Medulla oblongata (tissue), 1 donor: ENCODE results near the gene MXD1.
"Not testable (repeated sequence)": the region's sequence is repeated elsewhere in the genome, so short reads cannot be mapped to it uniquely, and the experiment has no call there.

Experiments
- DNase-seq: peaks from one replicate; pipeline ENCODE4 v3.0.0-alpha.2; 2015; ENCODE audit errors: extremely low spot score

The MXD1 gene

DNA sequence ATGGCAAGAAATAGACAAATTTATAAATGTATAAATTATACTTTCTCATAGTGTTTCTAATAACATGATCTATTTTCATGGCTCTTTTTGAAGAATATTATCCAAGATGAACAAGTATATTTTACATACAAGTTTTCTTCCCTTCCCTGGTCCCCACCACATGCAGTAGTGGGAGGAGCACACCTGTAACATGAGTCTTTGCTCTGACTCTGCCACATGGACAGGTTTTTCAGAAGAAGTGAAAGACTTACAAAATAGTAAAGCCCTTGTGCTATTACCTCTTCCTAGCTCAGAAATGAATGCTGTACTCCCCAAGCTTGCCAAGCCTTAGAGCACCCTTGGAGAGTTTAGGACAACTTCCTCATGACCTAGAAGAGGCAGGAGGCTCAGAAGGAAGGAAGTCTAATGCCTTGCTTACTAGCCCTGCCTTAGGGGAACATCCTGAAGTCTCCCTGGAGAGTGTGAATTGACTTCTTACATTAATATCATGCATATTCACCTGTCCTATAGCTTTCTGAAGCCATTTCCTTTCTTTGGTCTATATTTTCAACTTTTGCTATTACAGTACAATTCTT, 18.4 kb downstream of the MXD1 start:
- no peak for DNase-seq

DNA sequence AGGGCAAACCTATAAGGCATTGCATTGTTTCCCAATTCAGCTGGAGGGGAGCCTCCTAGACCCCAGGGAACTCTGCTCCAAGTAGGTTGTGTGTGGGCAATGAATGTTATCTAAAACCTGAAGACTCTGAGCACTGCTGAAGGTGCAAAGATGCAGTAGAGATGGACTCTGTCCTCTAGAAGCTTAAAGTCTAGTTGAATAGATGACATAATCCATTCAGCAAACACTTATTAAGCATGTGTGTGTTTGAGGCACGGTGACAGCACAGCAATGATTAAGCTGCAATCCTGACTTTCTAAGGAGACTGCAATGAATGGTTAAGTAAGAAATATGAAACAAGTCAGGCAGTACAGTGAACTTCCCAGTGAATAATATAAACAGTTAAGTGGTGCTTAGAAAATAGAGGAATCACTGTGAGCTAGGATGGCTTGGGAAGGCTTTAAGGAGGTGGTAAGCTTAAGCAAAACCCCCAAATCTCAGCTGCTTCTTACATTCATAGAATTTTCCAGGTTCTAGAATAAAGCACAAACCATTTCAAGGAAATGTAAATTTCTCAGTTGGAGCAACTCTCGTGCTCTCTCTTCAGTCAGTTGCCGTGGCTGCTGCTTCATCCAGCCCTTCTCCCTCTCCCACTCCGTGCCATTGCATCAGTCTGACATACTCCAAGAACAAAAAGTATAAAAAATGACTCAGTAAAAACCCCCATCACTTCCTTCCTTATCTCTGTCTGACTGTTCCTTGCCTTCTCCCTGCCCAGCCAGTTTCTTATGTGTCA, 19.1 kb downstream of the MXD1 start:
- DNase-seq = no peak

DNA sequence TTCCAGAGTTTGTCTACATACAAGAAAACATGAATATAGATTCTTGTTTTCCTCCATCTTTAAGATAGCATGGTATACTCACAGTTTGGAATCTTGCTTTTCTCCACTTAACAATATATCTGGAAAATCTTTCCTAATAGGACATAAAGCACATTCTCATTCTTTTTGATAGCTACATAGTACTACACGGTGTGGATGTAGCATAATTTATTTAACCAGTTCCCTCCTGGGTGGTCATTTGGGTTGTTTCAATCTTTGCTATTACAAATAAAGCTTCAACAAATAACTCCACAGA, 19.7 kb downstream of the MXD1 start:
- no peak for DNase-seq

DNA sequence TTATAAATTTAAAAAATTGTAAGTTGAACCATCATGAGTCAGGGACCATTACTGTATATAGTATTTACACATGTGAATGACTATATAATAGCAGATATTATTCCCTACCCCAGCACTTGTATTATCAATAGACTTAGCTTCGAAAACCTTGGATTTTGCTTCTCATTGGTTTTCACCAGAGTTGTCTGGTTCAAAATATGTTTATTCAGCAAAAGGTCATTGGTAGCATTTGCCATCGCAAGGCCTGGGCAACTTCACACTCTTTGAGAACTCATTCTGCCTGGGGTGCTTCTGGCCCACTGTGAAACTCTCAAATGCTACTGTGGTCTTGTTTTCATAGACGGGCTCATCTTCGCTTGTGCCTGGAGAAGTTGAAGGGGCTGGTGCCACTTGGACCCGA, 20.1 kb downstream of the MXD1 start:
- no peak for DNase-seq

DNA sequence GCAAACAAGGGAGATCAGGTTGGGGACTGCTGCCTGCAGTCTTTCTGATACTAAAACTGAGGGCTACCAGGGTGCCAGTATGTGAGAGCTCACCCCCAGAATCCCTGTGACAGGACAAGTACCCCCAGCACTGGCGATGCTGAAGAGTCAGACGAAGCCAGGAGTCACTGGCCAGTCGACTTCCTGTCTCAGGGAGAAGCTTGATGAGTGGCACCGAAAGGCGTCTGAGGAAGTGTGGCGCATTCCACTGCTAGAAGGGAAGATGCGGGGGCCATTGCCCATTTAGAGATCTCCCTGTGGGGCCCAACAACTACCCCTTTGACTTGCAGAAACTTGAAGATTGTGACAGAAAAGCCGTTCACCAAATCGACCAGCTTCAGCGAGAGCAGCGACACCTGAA, 22.0 kb downstream of the MXD1 start:
- no peak for DNase-seq

DNA sequence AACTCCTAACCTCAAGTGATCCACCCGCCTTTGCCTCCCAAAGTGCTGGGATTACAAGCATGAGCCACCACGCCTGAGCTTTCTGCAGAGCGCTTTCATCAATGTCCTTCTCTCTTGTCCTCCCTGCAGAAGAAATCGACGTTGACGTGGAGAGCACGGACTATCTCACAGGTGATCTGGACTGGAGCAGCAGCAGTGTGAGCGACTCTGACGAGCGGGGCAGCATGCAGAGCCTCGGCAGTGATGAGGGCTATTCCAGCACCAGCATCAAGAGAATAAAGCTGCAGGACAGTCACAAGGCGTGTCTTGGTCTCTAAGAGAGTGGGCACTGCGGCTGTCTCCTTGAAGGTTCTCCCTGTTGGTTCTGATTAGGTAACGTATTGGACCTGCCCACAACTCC, 23.1 kb downstream of the MXD1 start:
- no peak for DNase-seq

DNA sequence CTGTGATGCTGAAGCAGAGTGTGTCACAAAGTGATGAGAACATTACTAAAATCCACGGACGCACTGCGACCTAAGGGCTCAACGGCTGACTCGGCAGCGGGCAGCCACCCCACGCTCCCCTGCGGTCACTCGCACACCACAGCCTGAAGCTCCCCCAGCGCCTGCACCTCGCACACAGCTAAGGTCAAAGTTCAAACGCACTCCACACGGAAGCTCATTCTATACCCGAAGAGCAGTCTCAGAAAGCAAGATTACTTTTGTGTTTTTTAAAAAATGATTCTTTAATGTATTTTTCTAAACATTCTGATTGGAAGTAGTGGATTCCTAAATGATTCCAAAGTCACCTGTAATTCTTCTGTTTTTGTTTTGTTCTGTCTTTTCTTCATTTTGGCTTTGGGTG, 24.8 kb downstream of the MXD1 start:
- no peak for DNase-seq

DNA sequence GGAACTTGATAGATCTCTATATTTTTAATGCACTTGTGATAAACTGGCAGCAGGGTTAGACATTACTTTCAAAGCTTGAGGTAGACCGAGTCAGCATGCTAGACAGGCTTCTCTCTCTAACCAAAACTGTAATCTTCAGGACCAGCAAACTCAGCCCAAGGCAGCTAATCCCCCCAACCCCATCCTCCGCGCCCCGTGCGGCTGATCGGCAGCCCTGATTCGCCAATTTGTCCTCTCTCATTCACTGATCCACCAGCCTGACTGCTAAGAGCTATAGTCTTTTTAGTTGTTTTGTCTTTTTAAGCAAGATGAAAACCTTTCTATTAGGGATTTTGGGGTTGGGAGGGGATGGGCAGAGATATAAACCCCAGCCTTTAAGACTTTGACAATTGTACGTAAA, 25.8 kb downstream of the MXD1 start:
- no peak for DNase-seq

DNA sequence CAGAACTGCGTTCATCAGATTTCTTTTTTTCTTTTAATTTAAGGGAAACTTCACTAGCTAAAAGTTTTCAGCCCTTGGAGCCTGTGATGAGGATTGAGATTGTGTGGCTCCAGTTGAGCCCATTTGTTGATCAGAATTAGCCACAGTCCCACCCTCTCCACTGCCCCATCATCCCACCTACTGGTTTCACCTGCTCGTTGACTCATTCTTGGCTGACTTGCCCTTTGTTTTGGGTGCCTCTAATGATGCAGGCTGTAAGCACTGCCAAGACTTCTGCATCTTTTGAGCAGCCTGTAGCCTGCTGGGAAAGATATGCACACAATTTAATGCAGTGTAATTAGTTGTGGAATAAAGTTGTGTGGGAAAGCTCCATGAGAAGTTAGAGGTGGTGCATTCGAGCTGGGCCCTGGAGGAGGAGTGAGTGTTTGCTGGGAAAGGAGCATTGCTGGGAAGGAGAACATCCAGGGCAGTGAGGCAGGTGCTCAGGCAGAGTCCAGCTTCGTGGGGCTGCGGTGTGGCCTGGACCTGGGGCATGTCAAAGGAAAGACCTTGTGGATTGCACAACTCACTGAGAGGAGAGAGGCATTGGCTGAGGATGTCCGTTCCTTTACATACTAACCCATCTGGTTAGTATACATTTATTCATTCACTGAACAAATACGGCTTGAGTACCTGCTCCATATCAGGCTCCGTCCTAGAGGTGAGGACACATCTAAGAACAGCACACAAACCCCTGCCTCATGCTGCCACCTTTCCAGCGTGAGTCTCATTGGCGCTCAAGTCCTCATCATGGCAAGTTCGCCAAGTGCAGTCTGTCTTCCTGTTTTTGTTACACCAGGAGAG, 28.3 kb downstream of the MXD1 start:
- no peak for DNase-seq

DNA sequence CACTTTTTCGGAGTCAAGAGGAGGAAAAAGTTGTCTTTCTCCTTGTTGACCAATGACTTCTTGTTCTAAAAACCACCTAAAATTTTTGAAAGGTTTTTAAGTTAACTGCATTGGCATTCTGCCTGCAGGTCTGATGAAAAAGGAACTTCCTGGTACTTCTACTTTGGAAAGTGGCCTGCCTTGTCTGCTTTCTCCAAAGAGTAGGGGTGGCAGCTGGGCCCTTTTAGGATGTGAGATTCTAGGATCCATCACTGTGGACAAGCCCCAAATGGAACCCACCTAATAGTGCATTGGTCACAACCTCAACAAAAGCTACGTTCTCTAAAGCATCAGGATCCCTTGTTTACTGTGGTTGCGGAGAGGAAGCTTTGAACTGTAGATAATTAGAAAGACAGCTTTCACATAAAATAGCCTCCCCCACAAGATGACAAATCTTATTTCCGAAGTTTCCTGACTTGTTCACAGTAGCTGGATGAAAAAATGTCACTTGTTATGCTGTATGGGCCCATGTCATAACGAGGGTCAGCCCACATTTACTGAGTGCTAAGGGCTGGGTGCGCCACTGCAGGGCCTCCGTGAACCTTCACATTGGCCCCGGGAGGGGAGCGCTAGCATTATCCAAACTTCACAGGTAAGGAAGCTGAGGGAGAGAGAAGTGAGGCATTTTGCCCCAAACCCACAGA, 29.1 kb downstream of the MXD1 start:
- DNase-seq = no peak

DNA sequence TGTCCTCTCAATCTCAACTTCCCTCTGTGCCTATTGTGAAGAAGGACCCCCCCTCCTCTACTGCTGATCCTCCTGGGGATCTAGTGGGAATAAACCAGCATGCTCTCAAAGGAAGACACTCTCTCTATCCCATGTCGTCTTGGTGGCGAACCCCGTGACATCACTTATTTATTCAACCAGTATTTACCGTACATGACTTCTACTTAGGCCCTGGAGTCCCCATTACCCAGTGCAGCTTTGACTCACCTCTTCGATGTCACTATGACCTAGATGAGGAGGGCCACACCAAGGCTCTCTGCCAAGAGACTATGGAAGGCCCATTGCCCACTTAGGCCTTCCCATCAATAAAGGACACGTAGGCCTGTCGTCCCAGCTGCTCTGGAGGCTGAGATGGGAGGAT, 29.8 kb downstream of the MXD1 start:
- DNase-seq = no peak

DNA sequence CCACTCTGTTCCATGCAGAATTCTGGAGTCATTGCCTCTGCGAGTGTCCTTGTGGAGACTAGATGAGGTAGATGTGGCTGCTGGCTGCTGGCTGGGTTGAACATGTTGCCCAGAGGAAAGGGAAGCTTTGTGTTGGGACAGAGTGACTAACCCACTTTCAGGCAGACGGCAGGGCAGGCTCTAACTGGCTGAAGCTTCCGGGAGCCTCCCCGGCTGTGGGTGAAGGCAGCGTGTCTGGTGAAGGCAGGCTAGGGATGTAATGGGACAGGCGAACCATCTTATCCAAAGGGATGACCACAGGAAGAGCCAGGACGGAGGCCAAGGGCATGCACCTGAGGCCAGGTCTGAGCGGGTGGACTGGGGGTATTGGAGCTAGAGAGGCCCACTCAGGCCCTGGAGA, 30.5 kb downstream of the MXD1 start:
- DNase-seq = no peak

DNA sequence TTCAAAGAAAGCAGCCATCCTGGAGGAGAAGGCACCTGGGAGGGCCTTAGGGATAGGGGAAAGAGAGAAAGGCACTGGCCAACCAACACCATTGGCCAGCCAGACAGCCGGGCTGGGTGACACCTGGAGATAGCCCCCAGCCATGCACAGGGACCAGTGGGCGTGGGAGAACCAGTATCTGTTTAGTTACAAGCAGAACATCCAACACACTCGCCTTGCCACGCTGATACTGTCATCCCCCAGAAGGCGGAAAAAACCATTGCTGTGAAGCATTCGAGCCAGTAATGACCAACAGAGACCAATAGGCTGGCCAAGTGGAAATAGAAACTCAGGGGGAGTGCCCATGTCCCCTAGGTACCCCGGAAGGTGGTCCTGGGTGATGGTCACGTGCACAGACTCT, 31.0 kb downstream of the MXD1 start:
- no peak for DNase-seq

DNA sequence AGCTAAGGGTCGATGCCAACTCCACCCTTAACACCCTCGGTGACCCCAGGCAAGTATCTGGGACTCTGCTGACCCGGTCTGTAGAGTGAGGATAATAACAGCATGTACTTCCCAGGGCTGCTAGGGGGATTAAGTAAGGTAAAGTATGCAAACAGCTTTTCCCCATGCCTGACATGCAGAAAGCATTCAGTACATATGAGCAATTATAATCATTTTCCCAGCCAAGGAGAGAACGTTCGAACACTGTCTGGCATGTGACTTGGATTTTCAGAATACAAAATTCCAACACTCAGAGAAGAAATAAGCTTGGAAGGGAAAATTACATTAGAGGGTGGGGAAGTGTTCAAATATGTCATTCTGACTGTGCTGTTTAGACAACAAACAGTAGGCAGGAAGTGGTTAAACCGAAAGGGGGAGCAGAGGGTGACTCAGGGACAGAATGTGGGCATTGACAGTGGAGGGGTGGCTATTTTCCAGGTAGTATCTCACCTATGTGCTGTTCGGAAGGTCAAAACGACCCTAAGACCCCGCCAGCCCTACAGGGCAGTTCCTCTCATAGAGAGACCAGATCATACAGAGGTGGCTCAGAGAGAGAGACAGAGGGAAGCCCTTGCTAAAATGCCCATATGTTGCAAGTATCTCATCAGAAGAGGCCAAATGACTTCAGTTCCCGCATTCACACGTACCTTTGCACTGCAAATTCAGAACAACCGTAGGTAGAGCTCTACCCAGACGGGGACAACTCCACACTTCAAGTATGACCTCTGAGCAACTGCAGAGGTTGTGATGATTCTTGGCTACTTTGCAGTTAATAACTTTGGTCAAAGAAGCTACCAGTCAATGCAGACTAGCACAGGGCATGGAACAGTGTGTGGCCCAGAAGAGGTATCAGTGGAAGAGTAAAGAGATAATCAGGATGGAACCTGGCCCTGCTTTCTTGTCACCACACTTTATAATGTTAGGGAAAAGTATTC, 31.7 kb downstream of the MXD1 start:
- DNase-seq = no peak

DNA sequence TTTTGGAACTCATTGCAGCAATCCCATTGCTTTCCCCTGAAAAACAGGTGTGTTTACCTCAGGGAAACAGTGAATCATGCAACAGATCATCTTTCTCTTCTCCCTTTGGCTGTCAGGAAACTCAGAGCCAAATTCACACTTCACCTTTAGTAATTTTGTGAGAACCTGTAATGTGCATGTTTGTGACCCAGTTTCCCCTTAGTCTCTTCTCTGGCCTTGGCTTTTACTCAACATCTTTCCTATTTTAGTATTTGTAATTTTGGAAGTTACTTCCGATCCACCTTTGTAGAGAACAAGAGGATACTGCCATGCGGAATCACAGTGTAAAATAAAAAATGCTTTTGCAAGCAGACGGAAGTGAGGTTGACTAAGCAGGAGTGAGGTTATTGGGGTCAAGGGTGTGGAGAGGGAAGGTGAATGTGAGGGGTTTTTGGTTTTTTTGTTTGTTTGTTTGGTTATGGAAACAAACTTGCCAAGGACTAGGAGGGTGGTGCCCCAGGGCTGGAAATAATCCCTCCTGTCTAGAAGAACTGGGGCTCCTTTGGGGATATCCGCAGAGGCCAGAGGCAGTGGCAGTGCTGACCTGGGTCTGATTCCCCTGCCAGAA, 32.5 kb downstream of the MXD1 start:
- DNase-seq = no peak

DNA sequence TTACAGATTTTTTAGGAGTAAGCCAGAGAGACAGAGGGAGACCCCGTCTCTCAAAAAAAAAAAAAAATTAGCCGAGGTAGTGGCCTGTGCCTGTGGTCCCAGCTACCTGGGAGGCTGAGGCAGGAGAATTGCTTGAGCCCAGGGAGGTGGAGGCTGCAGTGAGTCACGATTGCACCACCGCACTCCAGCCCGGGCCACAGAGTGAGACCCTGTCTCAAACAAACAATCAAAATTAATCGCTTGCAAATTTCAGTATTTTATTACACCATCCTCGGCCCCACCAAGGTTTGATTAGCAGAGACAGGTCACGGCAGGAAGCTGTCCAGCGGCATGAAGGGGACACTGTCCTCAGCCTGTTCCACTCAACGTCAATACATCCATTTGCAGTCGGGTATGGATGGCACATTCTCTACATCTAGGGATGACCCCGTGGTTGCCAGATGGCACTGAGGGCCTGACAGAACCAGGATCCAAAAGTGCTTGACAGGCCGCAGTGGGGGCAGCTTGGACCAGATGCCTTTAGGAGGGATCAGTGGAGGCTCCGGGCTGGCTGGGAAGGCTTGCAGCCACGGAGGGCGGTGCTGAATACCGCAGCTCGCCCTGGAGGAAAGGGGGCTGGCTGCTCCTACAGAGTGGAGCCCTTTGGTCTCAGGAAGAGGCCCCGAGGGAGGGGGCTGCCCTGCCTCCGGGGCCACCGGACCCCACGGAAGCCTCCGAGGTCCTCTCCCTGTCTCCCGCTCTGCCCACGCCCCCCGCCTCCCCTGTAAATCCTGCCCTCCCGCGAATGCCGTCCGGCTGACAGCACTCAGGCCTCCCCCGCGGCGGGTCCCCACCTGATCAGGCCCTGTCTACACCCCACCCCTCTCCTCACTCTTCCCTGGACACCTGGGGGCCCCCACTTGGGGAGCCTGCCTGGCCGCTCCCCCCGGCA, 33.4 kb downstream of the MXD1 start:
- DNase-seq = no peak

DNA sequence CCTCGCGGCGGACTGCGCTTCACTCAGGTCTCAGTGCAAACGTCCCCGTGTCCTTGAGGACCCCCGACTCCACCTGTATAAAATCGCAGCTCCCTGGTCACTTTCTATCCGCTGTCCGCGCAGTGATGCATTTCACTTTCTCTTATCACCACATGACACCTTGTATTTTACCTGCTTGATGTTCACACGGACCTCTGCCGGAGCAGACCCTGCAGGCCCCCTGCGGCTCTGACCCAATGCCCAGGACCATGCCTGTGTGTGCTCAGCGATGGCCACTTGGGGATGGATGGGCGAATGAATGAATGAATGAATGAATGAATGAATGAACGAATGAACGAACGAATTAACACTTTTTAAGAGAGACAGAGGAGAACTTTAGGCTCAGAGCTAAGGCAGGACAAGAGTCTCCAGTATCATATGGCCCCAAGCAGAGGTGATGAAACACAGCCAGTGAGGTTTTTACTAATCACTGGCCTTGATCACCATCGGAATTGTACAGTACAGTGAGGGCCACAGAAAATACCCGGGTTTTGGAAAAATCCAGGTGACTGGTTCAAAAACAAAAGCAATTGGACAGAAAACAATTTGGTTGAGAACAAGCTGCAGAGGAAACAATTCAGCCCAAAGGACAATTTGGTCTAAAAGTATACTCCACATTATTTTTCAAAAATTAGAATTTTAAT, 34.2 kb downstream of the MXD1 start:
- DNase-seq = no peak

DNA sequence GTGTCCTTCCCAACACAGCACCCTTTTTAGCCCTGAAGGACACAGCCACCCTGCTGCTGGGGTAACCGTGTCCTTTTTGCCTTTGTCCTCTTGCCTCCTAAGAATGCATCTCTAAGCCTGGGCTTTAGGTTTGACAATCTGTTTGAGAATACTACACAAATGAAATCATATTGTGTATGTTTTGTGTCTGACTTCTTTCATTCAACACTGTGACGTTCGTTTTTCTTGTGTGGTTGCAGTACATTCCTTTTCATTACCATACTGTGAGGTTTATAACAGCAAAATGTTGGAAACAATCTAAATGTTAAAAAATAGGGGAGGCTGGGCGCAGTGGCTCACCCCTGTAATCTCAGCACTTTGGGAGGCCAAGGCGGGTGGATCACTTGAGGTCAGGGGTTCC, 35.3 kb downstream of the MXD1 start:
- no peak for DNase-seq

DNA sequence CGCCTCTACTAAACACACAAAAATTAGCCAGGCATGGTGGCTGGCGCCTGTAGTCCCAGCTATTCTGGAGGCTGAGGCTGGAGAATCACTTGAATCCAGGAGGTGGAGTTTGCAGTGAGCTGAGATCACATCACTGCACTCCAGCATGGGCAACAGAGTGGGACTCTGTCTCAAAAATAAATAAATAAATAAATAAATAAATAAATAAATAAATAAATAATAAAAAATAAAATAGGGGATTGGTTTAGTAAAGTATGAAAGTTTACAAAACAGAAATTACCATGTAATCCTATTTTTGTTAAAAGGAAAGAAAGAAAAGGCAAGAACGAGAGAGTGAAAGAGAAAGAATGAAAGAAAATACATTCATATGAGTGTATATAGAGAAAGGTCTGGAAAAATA, 35.8 kb downstream of the MXD1 start:
- not testable (repeated sequence) for DNase-seq
